K562 (cell line): ENCODE measurements around the gene FOXA3. TPM values are rescaled to one million over a fixed set of nuclear protein-coding genes. Genes with fewer than 3 reads are reported as not detected.
A peak's percentile ranks its signal among the peaks of the same experiment; 100 is the strongest.

ENCODE experiments used
- ATAC-seq: fragments of 200-7000 bp; cut with Tn5 transposase; 3 replicates; pipeline ENCODE4 v1.9.1; 2020; ENCODE audit warnings: moderate library complexity
- BruUV-seq: library from RNA; stranded (reverse); fragments of 400-500 nt; replicated peaks from 2 replicates; lab custom pipeline; 2021; lab: Mats Ljungman, UMichigan
- CTCF ChIA-PET: fragments of 300-600 bp; formaldehyde crosslinking; extraction: SDS; loops from one replicate; lab custom pipeline; 2021; ENCODE audit warnings: low intra/inter-chr PET ratio; lab: Yijun Ruan, JAX
- POLR2A ChIA-PET: fragments of 300-600, 350-650 bp; sonication (Branson Sonifier 250); formaldehyde crosslinking; extraction: SDS; loops from one replicate; lab custom pipeline; 2021; ENCODE audit warnings: antibody characterized with exemption, inconsistent platforms; lab: Yijun Ruan, JAX
- DNase-seq, 4 experiments: peaks; one replicate each; pipeline versions ENCODE4 v3.0.0 to v3.0.0-alpha.2; 2011 to 2018; ENCODE audit warnings: low spot score in 3 of 4, mixed read lengths in 3 of 4; ENCODE audit errors: extremely low read depth in 1 of 4
- FAIRE-seq: peaks from 2 replicates; lab custom pipeline; 2011; peaks lifted over from hg19 to GRCh38; lab: Jason Lieb, UNC
- H2AFZ ChIP-seq: 2 replicates; pipeline ENCODE4 v1.6.0; 2011; ENCODE audit warnings: low read depth, low read length, control low read depth, inconsistent platforms
- H3K27ac ChIP-seq: fragments of 200-600 bp; 3 replicates; pipeline ENCODE4 v1.8.0; 2011; ENCODE audit warnings: low read depth, mild to moderate bottlenecking, control low read depth, inconsistent platforms, low read length, moderate library complexity, mixed read lengths; ENCODE audit errors: extremely low read depth
- H3K27me3 ChIP-seq, 2 experiments: fragments of 300-600 bp in 1 of 2; 2 replicates in 1 of 2; 3 replicates in 1 of 2; pipeline versions ENCODE4 v1.6.0 to v1.8.0; 2011; ENCODE audit warnings: inconsistent platforms in 2 of 2, low read length in 2 of 2, mild to moderate bottlenecking in 1 of 2, mixed read lengths in 1 of 2, moderate library complexity in 1 of 2; ENCODE audit not compliant: control insufficient read depth in 2 of 2, insufficient read depth in 2 of 2
- H3K36me3 ChIP-seq: fragments of 300-600 bp; 3 replicates; pipeline ENCODE4 v1.8.0; 2011; ENCODE audit warnings: mild to moderate bottlenecking, low read length, inconsistent platforms; ENCODE audit not compliant: control insufficient read depth, insufficient read depth
- H3K4me1 ChIP-seq, 2 experiments: fragments of 200-600 bp in 1 of 2; replicated peaks in 1 of 2; 2 replicates in 1 of 2; 3 replicates in 1 of 2; pipeline versions ENCODE4 v1.5.1 to v1.8.0; 2011; ENCODE audit warnings: inconsistent platforms in 2 of 2, low read length in 2 of 2, mild to moderate bottlenecking in 1 of 2, mixed read lengths in 1 of 2, moderate library complexity in 1 of 2; ENCODE audit not compliant: control insufficient read depth in 2 of 2, insufficient read depth in 2 of 2
- H3K4me2 ChIP-seq: 2 replicates; pipeline ENCODE4 v1.6.1; 2011; ENCODE audit warnings: low read length, control low read depth, inconsistent platforms, mixed read lengths; ENCODE audit not compliant: insufficient read depth
- H3K4me3 ChIP-seq: fragments of 200-600 bp; sonication (generic), shearing (Covaris generic); 2 replicates; pipeline ENCODE4 v1.5.1; 2016; ENCODE audit warnings: control low read depth, inconsistent platforms
- H3K79me2 ChIP-seq: fragments of 200-600 bp; 3 replicates; pipeline ENCODE4 v1.8.0; 2011; ENCODE audit warnings: low read length, inconsistent platforms; ENCODE audit not compliant: control insufficient read depth, insufficient read depth
- H3K9ac ChIP-seq, 2 experiments: 2 replicates each; pipeline versions ENCODE4 v1.6.0 to v1.6.1; 2011; ENCODE audit warnings: low read depth in 2 of 2, low read length in 2 of 2, control low read depth in 1 of 2, inconsistent platforms in 1 of 2, mild to moderate bottlenecking in 1 of 2, mixed read lengths in 1 of 2; ENCODE audit not compliant: insufficient read depth in 1 of 2
- H3K9me1 ChIP-seq: one replicate; pipeline ENCODE4 v1.6.0; 2011; ENCODE audit warnings: inconsistent platforms, mild to moderate bottlenecking, low read length, moderate library complexity; ENCODE audit not compliant: control insufficient read depth, insufficient read depth
- H3K9me3 ChIP-seq: replicated peaks from 2 replicates; pipeline ENCODE4 v1.5.1; 2011; ENCODE audit warnings: low read depth, low read length, inconsistent platforms; ENCODE audit not compliant: control insufficient read depth, insufficient read depth
- H4K20me1 ChIP-seq: replicated peaks from 2 replicates; pipeline ENCODE4 v1.6.1; 2011; ENCODE audit warnings: low read length, inconsistent platforms, mixed read lengths; ENCODE audit not compliant: control insufficient read depth, insufficient read depth
- DMBX1 ChIP-seq: fragments of 250-450 bp; sonication (Bioruptor Pico); IDR thresholded peaks from 2 replicates; pipeline ENCODE4 v1.8.0; 2022; ENCODE audit warnings: inconsistent platforms, mild to moderate bottlenecking, moderate library complexity, borderline replicate concordance
- DPF2 ChIP-seq: fragments of 450-650 bp; IDR thresholded peaks from 2 replicates; pipeline ENCODE4 v1.6.1; 2016
- ESRRB ChIP-seq: fragments of 250-450 bp; sonication (Bioruptor Pico); IDR thresholded peaks from 2 replicates; pipeline ENCODE4 v1.5.0; 2020; ENCODE audit warnings: mild to moderate bottlenecking, moderate library complexity, borderline replicate concordance
- ETV1 ChIP-seq: fragments of 450-650 bp; conservative IDR thresholded peaks from 2 replicates; pipeline ENCODE4 v1.6.1; 2016; ENCODE audit warnings: missing genetic modification characterization, control low read depth, low read depth, missing compliant biosample characterization
- FOXM1 ChIP-seq, 2 experiments: fragments of 450-650 bp in 1 of 2; sonication (generic) in 1 of 2; formaldehyde crosslinking in 1 of 2; IDR thresholded peaks; 2 replicates each; pipeline versions ENCODE4 v1.6.1 to v1.9.0; 2017 to 2022; ENCODE audit warnings: low read depth in 2 of 2, mild to moderate bottlenecking in 2 of 2, missing genetic modification reagents in 1 of 2, moderate library complexity in 1 of 2
- HMGN3 ChIP-seq: IDR thresholded peaks from 2 replicates; pipeline ENCODE4 v1.6.1; 2011; ENCODE audit warnings: borderline replicate concordance, low read depth, mild to moderate bottlenecking, mixed read lengths, low read length; ENCODE audit not compliant: insufficient read length; ENCODE audit errors: extremely low read depth
- KDM1A ChIP-seq, 2 experiments: fragments of 450-650 bp; IDR thresholded peaks; 2 replicates each; pipeline ENCODE4 v1.6.1; 2016; ENCODE audit warnings: mild to moderate bottlenecking in 2 of 2
- KLF6 ChIP-seq: fragments of 250-450 bp; sonication (Bioruptor Pico); IDR thresholded peaks from 2 replicates; pipeline ENCODE4 v1.4.0; 2020; ENCODE audit warnings: mild to moderate bottlenecking, moderate library complexity, borderline replicate concordance
- LEF1 ChIP-seq: fragments of 450-650 bp; IDR thresholded peaks from 2 replicates; pipeline ENCODE4 v1.6.1; 2016; ENCODE audit warnings: mild to moderate bottlenecking
- MAFF ChIP-seq: IDR thresholded peaks from 2 replicates; pipeline ENCODE4 v1.6.1; 2012; ENCODE audit warnings: low read length, improper control_type of control experiment
- NFRKB ChIP-seq: fragments of 450-650 bp; IDR thresholded peaks from 2 replicates; pipeline ENCODE4 v1.6.1; 2016; ENCODE audit warnings: low read depth
- POLR2H ChIP-seq: IDR thresholded peaks from 2 replicates; pipeline ENCODE4 v1.6.1; 2016; ENCODE audit warnings: missing genetic modification characterization, low read depth, mild to moderate bottlenecking, control low read depth, missing compliant biosample characterization, moderate library complexity
- RAD51 ChIP-seq: fragments of 450-650 bp; IDR thresholded peaks from 2 replicates; pipeline ENCODE4 v1.7.1; 2016; ENCODE audit warnings: low read depth, mild to moderate bottlenecking, borderline replicate concordance
- TCF7 ChIP-seq: sonication (generic); IDR thresholded peaks from 2 replicates; pipeline ENCODE4 v1.6.1; 2016; ENCODE audit warnings: antibody characterized with exemption, borderline replicate concordance
- ZNF197 ChIP-seq: fragments of 200-800 bp; sonication (Bioruptor generic); IDR thresholded peaks from 2 replicates; pipeline ENCODE4 v1.6.1; 2016; ENCODE audit warnings: low read depth, missing genetic modification characterization, missing compliant biosample characterization
- ZNF224 ChIP-seq: sonication (generic); formaldehyde crosslinking; IDR thresholded peaks from 2 replicates; pipeline ENCODE4 v1.8.0; 2022; ENCODE audit warnings: mild to moderate bottlenecking, missing genetic modification reagents
- ZNF766 ChIP-seq: fragments of 200-800 bp; sonication (Bioruptor generic); conservative IDR thresholded peaks from 2 replicates; pipeline ENCODE4 v1.6.1; 2016; ENCODE audit warnings: missing genetic modification characterization, missing compliant biosample characterization
- WGBS: fragments of 100-300 bp; shearing (Covaris generic); methylation state at CpG from one replicate; pipeline ENCODE4 v1.1.6; 2016; ENCODE audit warnings: low coverage, mixed read lengths; ENCODE audit not compliant: insufficient coverage; ENCODE audit errors: missing lambda C conversion rate; 5-methylcytosine and 5-hydroxymethylcytosine counted together
- in situ Hi-C: fragments of 300-500 bp; cut with MboI; formaldehyde crosslinking; loops from 4 replicates; pipeline ENCODE4 v1.15.0; 2018; ENCODE audit warnings: inconsistent platforms, mixed read lengths
- intact Hi-C: fragments of 100-400 bp; cut with micrococcal nuclease; formaldehyde crosslinking; loops from 2 replicates; pipeline ENCODE4 v1.14.2; 2022
- polyA plus RNA-seq, 8 experiments: library from polyadenylated mRNA; depleted of rRNA in 4 of 8; stranded (reverse) in 5 of 8; unstranded in 3 of 8; fragments of >200 nt; fragmentation: Nextera tagmentation in 2 of 8; fragmentation: Illumina TruSeq in 1 of 8; extraction: Ambion mirVana in 2 of 8; extraction: Trizol in 1 of 8; gene quantifications; 2 replicates each; pipeline versions ENCODE4 v1.2.1 to v1.2.3, GENCODE V29; 2011 to 2014; ENCODE audit warnings: inconsistent platforms in 1 of 8, missing spikeins in 1 of 8
- total RNA-seq, 7 experiments: library from RNA; depleted of rRNA in 6 of 7; stranded (reverse); fragments of >200 nt in 6 of 7; fragmentation: Illumina TruSeq in 2 of 7; extraction: Trizol in 2 of 7; gene quantifications; 2 replicates each; pipeline versions ENCODE4 v1.2.1 to v1.2.3, GENCODE V29; 2011 to 2021; ENCODE audit warnings: low replicate concordance in 1 of 7
- TF ChIP-seq, protein P1 (sequence below): sonication (generic); formaldehyde crosslinking; IDR thresholded peaks from 2 replicates; pipeline ENCODE4 v1.5.0; 2020; ENCODE audit warnings: missing genetic modification reagents
- TF ChIP-seq, protein P2 (sequence below), 2 experiments: IDR thresholded peaks in 1 of 2; conservative IDR thresholded peaks in 1 of 2; 2 replicates each; pipeline ENCODE4 v1.6.1; 2016; ENCODE audit warnings: low read depth in 2 of 2, mild to moderate bottlenecking in 1 of 2, missing compliant biosample characterization in 1 of 2, missing genetic modification characterization in 1 of 2, moderate library complexity in 1 of 2

The FOXA3 gene
- total and polyA plus RNA-seq, 9 of the 15 experiments (the other 6 are each of a cell fraction or from before 2014, with no cell fraction given), result 1.3 to 15.5 (median 4.7) TPM

DNA sequence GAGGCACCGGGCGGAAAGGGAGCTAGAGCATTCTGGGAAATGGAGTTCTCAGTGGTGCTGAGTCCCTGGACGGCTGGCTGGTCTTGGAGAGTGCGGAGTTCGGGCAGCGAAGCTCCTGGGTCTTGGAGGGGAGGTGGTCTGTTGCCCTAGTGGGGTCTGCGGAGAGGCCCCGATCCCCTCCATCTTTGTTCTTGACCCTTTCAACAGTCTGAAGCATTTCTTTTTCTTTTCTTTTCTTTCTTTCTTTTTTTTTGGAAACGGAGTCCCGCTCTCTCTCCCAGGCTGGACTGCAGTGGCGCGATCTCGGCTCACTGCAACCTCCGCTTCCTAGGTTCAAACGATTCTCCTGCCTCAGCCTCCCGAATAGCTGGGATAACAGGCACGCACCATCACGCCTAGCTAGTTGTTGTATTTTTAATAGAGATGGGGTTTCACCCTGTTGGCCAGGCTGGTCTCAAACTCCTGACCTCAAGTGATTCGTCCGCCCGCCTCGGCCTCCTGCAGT is 739 bp upstream of the FOXA3 start:
- H3K4me2 ChIP-seq, result peak overlapping the region; percentile 100
- no peaks in the 10 kb centered on the region for H3K27me3 ChIP-seq
- H3K4me1 ChIP-seq, result peaks cover 23 to 45% of the 10 kb centered on the region in 2 experiments
- peaks cover 2% of the 10 kb centered on the region for H3K9me1 ChIP-seq
- in situ Hi-C loops (no loop called here), intact Hi-C loops (loop anchor here (1.0 kb wide), 2 partner anchors 20 to 39 kb away; partner anchors contain the start of gene MYPOP)
- ChIA-PET POLR2A (interaction anchor here (0.6 to 2.1 kb wide), 14 partner anchors 9 to 987 kb away, joined by 3 to 11 read pairs (median 4); partner anchors contain the start of genes AP2S1 and MYPOP), CTCF (interaction anchor here (2.7 to 5.5 kb wide), 3 partner anchors 19 to 214 kb away, joined by 6 to 102 read pairs (median 14); partner anchors contain the start of gene IRF2BP1)
- no peaks in the 10 kb centered on the region for H4K20me1 ChIP-seq
- ATAC-seq, result no peak
- peak; percentile 52 for FAIRE-seq
- H3K79me2 ChIP-seq, result peaks cover 59% of the 10 kb centered on the region
- H2AFZ ChIP-seq, result peak overlapping the region; percentile 99
- 2% methylated on average over 15 of the region's 22 CpGs for WGBS
- BruUV-seq, result no TSS peak
- H3K9me3 ChIP-seq, result no peaks in the 10 kb centered on the region
- H3K36me3 ChIP-seq, result peaks cover 27% of the 10 kb centered on the region; the same call in 2 of the 3 replicates
- no peak for DNase-seq
- H3K4me3 ChIP-seq, result peak overlapping the region; percentile 95
- H3K27ac ChIP-seq, result peak overlapping the region; percentile 48; the same call in 2 of the 3 replicates
- H3K9ac ChIP-seq, result peak overlapping the region; percentile 71 to 94
- TF ChIP-seq LEF1, result 0 out of 2 replicates have a peak, but pooled peaks have one; percentile 17
- 0 out of 2 replicates have a peak, but pooled peaks have one; percentile 46 for TF ChIP-seq KLF6 (CRISPR knock-in tag)
- TF ChIP-seq FOXM1 (IDR thresholded peaks at IDR 0.05; ENCODE audit: low read depth), result no peak
- 0 out of 2 replicates have a peak, but pooled peaks have one; percentile 33 for TF ChIP-seq FOXM1 (CRISPR knock-in tag; IDR thresholded peaks at IDR 0.05; ENCODE audit: low read depth)
- TF ChIP-seq, protein P1, sequence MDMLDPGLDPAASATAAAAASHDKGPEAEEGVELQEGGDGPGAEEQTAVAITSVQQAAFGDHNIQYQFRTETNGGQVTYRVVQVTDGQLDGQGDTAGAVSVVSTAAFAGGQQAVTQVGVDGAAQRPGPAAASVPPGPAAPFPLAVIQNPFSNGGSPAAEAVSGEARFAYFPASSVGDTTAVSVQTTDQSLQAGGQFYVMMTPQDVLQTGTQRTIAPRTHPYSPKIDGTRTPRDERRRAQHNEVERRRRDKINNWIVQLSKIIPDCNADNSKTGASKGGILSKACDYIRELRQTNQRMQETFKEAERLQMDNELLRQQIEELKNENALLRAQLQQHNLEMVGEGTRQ (CRISPR knock-in tag), result no peak
- TF ChIP-seq TCF7, result no peak
- TF ChIP-seq, protein P2, sequence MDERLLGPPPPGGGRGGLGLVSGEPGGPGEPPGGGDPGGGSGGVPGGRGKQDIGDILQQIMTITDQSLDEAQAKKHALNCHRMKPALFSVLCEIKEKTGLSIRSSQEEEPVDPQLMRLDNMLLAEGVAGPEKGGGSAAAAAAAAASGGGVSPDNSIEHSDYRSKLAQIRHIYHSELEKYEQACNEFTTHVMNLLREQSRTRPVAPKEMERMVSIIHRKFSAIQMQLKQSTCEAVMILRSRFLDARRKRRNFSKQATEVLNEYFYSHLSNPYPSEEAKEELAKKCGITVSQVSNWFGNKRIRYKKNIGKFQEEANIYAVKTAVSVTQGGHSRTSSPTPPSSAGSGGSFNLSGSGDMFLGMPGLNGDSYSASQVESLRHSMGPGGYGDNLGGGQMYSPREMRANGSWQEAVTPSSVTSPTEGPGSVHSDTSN (CRISPR knock-in tag; IDR thresholded peaks at IDR 0.05; ENCODE audit: low read depth), result no peak
- TF ChIP-seq, protein P2 (tag; conservative IDR thresholded peaks at IDR 0.05; ENCODE audit: low read depth), result no peak
- TF ChIP-seq MAFF, result no peak
- no peak for TF ChIP-seq ESRRB (CRISPR knock-in tag)
- TF ChIP-seq ZNF197 (CRISPR knock-in tag), result no peak; the same call in 1 of the 2 replicates
- TF ChIP-seq ZNF766 (CRISPR knock-in tag), result peak; percentile 81
- TF ChIP-seq KDM1A (IDR thresholded peaks at IDR 0.05), result no peak
- TF ChIP-seq HMGN3, result no peak
- TF ChIP-seq DMBX1, result no peak
- no peak for TF ChIP-seq NFRKB
- no peak for TF ChIP-seq POLR2H
- TF ChIP-seq RAD51, result no peak
- no peak for TF ChIP-seq ZNF224 (CRISPR knock-in tag)
- TF ChIP-seq DPF2, result peak; percentile 67; the same call in 1 of the 2 replicates
- peak; percentile 71; the same call in 1 of the 2 replicates for TF ChIP-seq ETV1 (tag)
